Type B pancreatic cell (in vitro differentiated cells): ENCODE data around the gene PACRG. TPM values are rescaled to one million over a fixed set of nuclear protein-coding genes. Genes with fewer than 3 reads are reported as not detected.

ENCODE experiments used
- DNase-seq: peaks from one replicate; pipeline ENCODE4 v3.0.0; 2021; ENCODE audit warnings: mixed read lengths; ENCODE audit not compliant: unreplicated experiment; ENCODE audit errors: extremely low spot score
- H3K27ac Mint-ChIP-seq: 2 replicates; pipeline ENCODE4 v1.8.0; 2021; ENCODE audit warnings: mild to moderate bottlenecking, mixed read lengths
- H3K27me3 Mint-ChIP-seq: 2 replicates; pipeline ENCODE4 v1.8.0; 2021; ENCODE audit warnings: mixed read lengths
- H3K36me3 Mint-ChIP-seq: 2 replicates; pipeline ENCODE4 v1.8.0; 2021; ENCODE audit warnings: mixed read lengths
- H3K4me1 Mint-ChIP-seq: one replicate; pipeline ENCODE4 v1.8.0; 2021; ENCODE audit warnings: mixed read lengths; ENCODE audit not compliant: unreplicated experiment
- H3K4me3 Mint-ChIP-seq: 2 replicates; pipeline ENCODE4 v1.8.0; 2021; ENCODE audit warnings: mild to moderate bottlenecking, mixed read lengths
- H3K9me3 Mint-ChIP-seq: 2 replicates; pipeline ENCODE4 v1.8.0; 2021; ENCODE audit warnings: mixed read lengths
- CTCF ChIP-seq: fragments of 200-600 bp; sonication (generic); conservative IDR thresholded peaks from 2 replicates; pipeline ENCODE4 v1.5.0; 2021; ENCODE audit warnings: antibody characterized with exemption, mild to moderate bottlenecking
- total RNA-seq: library from RNA; stranded (reverse); gene quantifications from 2 replicates; pipeline ENCODE4 v1.2.1, GENCODE V29; 2021; ENCODE audit warnings: low replicate concordance

The PACRG gene
- total RNA-seq, 1 donor from 2014 or later = 5.6 TPM

GRCh38 chr6:162900503-162900902 is 172.7 kb downstream of the PACRG start:
- TF ChIP-seq CTCF = no peak
- peaks cover 6% of the 10 kb centered on the region for H3K27me3 Mint-ChIP-seq
- no peaks in the 10 kb centered on the region for H3K4me1 Mint-ChIP-seq
- DNase-seq = no peak
- H3K27ac Mint-ChIP-seq = no peak overlapping the region
- no peak overlapping the region for H3K4me3 Mint-ChIP-seq
- H3K36me3 Mint-ChIP-seq = peaks cover 4% of the 10 kb centered on the region
- no peaks in the 10 kb centered on the region for H3K9me3 Mint-ChIP-seq

- Mint-ChIP-seq H3K4me3 (no peak overlapping the region), H3K27me3 (peaks cover 6% of the 10 kb centered on the region), H3K36me3 (peaks cover 4% of the 10 kb centered on the region), H3K9me3 (no peaks in the 10 kb centered on the region), H3K27ac (no peak overlapping the region), H3K4me1 (no peaks in the 10 kb centered on the region)
- TF ChIP-seq CTCF = no peak
- DNase-seq = no peak
Observed at GRCh38 chr6:162904069-162904663, 176.4 kb downstream of the PACRG start.

- no peak for TF ChIP-seq CTCF
- Mint-ChIP-seq H3K9me3 (no peaks in the 10 kb centered on the region), H3K27me3 (peaks cover 6% of the 10 kb centered on the region), H3K4me3 (no peak overlapping the region), H3K36me3 (peaks cover 4% of the 10 kb centered on the region), H3K4me1 (no peaks in the 10 kb centered on the region), H3K27ac (no peak overlapping the region)
- no peak for DNase-seq
Observed at GRCh38 chr6:162906479-162906878, 178.7 kb downstream of the PACRG start.

GRCh38 chr6:162907876-162908481 is 180.2 kb downstream of the PACRG start:
- peak; percentile 75 for TF ChIP-seq CTCF
- Mint-ChIP-seq H3K36me3 (peaks cover 4% of the 10 kb centered on the region), H3K27me3 (peaks cover 6% of the 10 kb centered on the region), H3K9me3 (no peaks in the 10 kb centered on the region), H3K4me1 (no peaks in the 10 kb centered on the region), H3K4me3 (no peak overlapping the region), H3K27ac (no peak overlapping the region)
- DNase-seq = no peak

GRCh38 chr6:162913206-162913605 is 185.4 kb downstream of the PACRG start:
- H3K36me3 Mint-ChIP-seq = peaks cover 3% of the 10 kb centered on the region
- no peak overlapping the region for H3K27ac Mint-ChIP-seq
- H3K27me3 Mint-ChIP-seq = no peaks in the 10 kb centered on the region
- no peak overlapping the region for H3K4me3 Mint-ChIP-seq
- peaks cover 5% of the 10 kb centered on the region for H3K9me3 Mint-ChIP-seq
- no peak for DNase-seq
- no peak for TF ChIP-seq CTCF
- peaks cover 5% of the 10 kb centered on the region for H3K4me1 Mint-ChIP-seq
